Hepatocyte (in vitro differentiated cells): ENCODE data around the gene SIN3A. TPM values are rescaled to one million over a fixed set of nuclear protein-coding genes. Genes with fewer than 3 reads are reported as not detected.
A peak's percentile ranks its signal among the peaks of the same experiment; 100 is the strongest.

Experiments
- DNase-seq: peaks from one replicate; pipeline ENCODE4 v3.0.0-alpha.2; 2016; ENCODE audit warnings: low spot score
- H2AFZ ChIP-seq: fragments of 200-600 bp; sonication (generic); 2 replicates; pipeline ENCODE4 v1.6.0; 2016; ENCODE audit warnings: antibody characterized with exemption, mild to moderate bottlenecking
- H3K27ac ChIP-seq: fragments of 200-600 bp; sonication (generic); 2 replicates; pipeline ENCODE4 v1.5.1; 2016; ENCODE audit warnings: mild to moderate bottlenecking
- H3K27me3 ChIP-seq: fragments of 200-600 bp; sonication (generic); 2 replicates; pipeline ENCODE4 v1.6.1; 2016
- H3K36me3 ChIP-seq: fragments of 200-600 bp; sonication (generic); replicated peaks from 2 replicates; pipeline ENCODE4 v1.5.1; 2016; ENCODE audit warnings: low read depth; ENCODE audit not compliant: insufficient read depth
- H3K4me1 ChIP-seq: fragments of 200-600 bp; sonication (generic); 2 replicates; pipeline ENCODE4 v1.5.1; 2016; ENCODE audit warnings: mild to moderate bottlenecking, moderate library complexity; ENCODE audit not compliant: insufficient read depth
- H3K4me2 ChIP-seq: fragments of 200-600 bp; sonication (generic); 2 replicates; pipeline ENCODE4 v1.6.0; 2016
- H3K4me3 ChIP-seq: fragments of 200-600 bp; sonication (generic); 2 replicates; pipeline ENCODE4 v1.5.1; 2016; ENCODE audit warnings: mild to moderate bottlenecking
- H3K79me2 ChIP-seq: fragments of 200-600 bp; sonication (generic); 2 replicates; pipeline ENCODE4 v1.6.0; 2017; ENCODE audit warnings: mild to moderate bottlenecking
- H3K9me2 ChIP-seq: fragments of 200-600 bp; sonication (generic); replicated peaks from 2 replicates; pipeline ENCODE4 v1.6.0; 2017; ENCODE audit warnings: mild to moderate bottlenecking; ENCODE audit not compliant: insufficient read depth
- H3K9me3 ChIP-seq: fragments of 200-600 bp; sonication (generic); 2 replicates; pipeline ENCODE4 v1.5.1; 2016; ENCODE audit warnings: low read depth, mild to moderate bottlenecking
- H4K20me1 ChIP-seq: fragments of 200-600 bp; sonication (generic); 2 replicates; pipeline ENCODE4 v1.6.0; 2016; ENCODE audit warnings: mild to moderate bottlenecking; ENCODE audit not compliant: insufficient read depth, poor library complexity, severe bottlenecking
- EZH2 ChIP-seq: fragments of 200-600 bp; sonication (generic); IDR thresholded peaks from 2 replicates; pipeline ENCODE4 v1.6.1; 2016; ENCODE audit warnings: antibody characterized with exemption, mild to moderate bottlenecking, borderline replicate concordance
- EZH2phosphoT487 ChIP-seq: fragments of 200-600 bp; sonication (generic); IDR thresholded peaks from one replicate; pipeline ENCODE4 v1.6.1; 2018; ENCODE audit warnings: antibody characterized with exemption, mild to moderate bottlenecking, low read depth, moderate library complexity; ENCODE audit not compliant: unreplicated experiment, severe bottlenecking
- WGBS: methylation state at CpG from one replicate; pipeline ENCODE4 v1.1.6; 2016; ENCODE audit warnings: low lambda C conversion rate; ENCODE audit errors: missing lambda C conversion rate; 5-methylcytosine and 5-hydroxymethylcytosine counted together
- polyA plus RNA-seq: library from polyadenylated mRNA; unstranded; fragments of >200 nt; fragmentation: Nextera tagmentation; extraction: Ambion mirVana; gene quantifications from 2 replicates; pipeline ENCODE4 v1.2.1, GENCODE V29; 2016
- total RNA-seq: library from RNA; depleted of rRNA; stranded (reverse); fragments of >200 nt; gene quantifications from 2 replicates; pipeline ENCODE4 v1.2.3, GENCODE V29; 2014
- TF ChIP-seq, protein P1 (sequence below): fragments of 200-600 bp; sonication (generic); IDR thresholded peaks from 2 replicates; pipeline ENCODE4 v1.5.1; 2016; ENCODE audit warnings: antibody characterized with exemption, mild to moderate bottlenecking; ENCODE audit not compliant: poor library complexity

The SIN3A gene
- total and polyA plus RNA-seq, 2 experiments from 2014 or later = 16.5 to 28.8 TPM

DNA sequence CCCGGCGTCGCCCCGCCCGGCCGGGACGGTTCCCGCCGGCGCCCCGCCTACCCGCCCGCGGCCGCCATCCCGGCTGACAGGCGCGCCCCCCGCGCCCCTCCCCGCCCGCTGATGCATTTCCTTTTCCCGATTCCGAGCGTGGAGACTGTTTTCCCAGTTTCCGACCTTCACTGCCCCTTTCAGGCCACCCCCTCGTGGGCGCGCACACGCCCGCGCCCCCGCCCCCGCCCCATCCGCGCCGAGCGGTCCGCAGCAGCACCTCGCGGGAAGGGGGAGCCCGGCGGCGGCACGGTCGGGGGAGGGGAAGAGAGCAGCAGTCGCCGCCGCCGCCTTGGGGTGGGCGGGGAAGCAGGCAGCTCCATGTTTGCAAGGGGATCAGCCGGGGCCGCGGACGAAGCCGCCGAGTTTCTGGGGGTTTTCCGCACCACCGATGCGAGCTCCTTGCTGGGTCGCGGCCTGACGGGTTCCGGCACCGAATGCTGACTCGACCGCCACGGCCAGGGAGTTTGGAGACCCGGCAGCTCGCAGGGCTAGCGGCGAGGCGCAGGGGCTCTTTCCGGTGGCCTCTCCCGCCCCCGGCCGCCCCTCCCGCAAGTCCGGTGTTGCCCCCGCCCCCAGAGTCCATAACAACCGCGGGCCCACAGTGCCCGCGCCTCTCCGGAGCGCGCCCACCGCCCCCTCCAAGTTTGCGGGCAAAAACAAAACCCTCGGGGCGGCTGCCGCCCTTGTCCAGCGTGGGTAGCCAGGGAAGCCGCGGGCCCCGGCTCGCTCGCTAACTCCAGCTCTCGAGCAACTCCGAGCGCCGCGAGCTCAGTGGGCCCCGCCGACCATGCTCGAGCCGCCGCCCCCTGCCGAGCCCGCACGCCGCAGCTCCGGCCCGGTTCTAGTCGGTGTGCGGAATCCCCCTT is 3.2 kb upstream of the SIN3A start:
- peaks cover 7% of the 10 kb centered on the region for H3K79me2 ChIP-seq
- peak overlapping the region; percentile 97 for H2AFZ ChIP-seq
- no peaks in the 10 kb centered on the region for H3K27me3 ChIP-seq
- peak; percentile 87 for DNase-seq
- H3K9me2 ChIP-seq = no peaks in the 10 kb centered on the region
- TF ChIP-seq EZH2phosphoT487 (no peak), EZH2 (no peak)
- TF ChIP-seq, protein P1, sequence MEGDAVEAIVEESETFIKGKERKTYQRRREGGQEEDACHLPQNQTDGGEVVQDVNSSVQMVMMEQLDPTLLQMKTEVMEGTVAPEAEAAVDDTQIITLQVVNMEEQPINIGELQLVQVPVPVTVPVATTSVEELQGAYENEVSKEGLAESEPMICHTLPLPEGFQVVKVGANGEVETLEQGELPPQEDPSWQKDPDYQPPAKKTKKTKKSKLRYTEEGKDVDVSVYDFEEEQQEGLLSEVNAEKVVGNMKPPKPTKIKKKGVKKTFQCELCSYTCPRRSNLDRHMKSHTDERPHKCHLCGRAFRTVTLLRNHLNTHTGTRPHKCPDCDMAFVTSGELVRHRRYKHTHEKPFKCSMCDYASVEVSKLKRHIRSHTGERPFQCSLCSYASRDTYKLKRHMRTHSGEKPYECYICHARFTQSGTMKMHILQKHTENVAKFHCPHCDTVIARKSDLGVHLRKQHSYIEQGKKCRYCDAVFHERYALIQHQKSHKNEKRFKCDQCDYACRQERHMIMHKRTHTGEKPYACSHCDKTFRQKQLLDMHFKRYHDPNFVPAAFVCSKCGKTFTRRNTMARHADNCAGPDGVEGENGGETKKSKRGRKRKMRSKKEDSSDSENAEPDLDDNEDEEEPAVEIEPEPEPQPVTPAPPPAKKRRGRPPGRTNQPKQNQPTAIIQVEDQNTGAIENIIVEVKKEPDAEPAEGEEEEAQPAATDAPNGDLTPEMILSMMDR = no peak
- H3K9me3 ChIP-seq = no peaks in the 10 kb centered on the region
- H3K4me3 ChIP-seq = peak overlapping the region; percentile 60
- peaks cover 15% of the 10 kb centered on the region for H3K4me1 ChIP-seq
- 1% methylated on average over 31 of the region's 116 CpGs for WGBS
- H4K20me1 ChIP-seq = peaks cover 7% of the 10 kb centered on the region
- H3K4me2 ChIP-seq = peak overlapping the region; percentile 88
- H3K36me3 ChIP-seq = no peaks in the 10 kb centered on the region
- peak overlapping the region; percentile 98 for H3K27ac ChIP-seq

DNA sequence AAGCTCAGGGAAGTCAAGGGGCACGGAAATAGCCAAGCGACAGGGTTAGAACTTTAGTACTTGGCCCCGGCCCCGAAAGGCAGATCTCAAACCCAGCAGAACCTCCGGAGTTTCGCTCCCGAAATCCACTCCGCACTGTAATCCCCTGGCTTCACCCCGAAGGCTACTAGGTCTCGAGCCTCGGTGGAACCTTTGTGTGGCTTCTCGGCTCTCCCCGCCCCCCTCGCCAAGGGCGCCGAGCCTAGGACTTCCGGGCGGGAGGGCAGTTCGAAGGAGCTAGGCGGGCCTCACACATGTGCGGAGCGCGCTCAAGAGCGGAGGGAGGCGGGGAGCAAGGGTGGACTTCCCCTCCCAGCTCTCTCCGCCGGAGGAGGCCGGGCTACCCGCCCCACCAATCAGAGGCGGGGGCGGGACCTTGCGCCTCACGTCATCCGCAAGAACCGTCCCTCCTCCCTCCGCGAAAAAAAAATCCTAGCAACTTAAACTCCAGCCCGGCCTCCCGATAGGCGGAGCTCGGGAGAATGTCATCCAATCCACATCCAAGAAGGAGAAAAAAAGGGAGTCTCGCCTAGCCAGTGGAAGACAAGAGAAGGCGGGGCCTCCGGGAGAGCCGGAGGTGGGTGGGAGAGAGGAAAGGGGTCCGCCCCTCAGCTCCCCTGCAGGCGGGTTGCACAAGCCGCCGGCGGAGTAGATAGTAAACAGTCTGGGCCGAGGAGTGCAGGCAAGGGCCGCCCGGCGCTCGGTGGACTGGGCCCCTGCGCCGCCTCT is 2.4 kb upstream of the SIN3A start:
- TF ChIP-seq EZH2phosphoT487 (no peak), EZH2 (no peak)
- TF ChIP-seq, protein P1 = no peak
- Histone ChIP-seq H3K27me3 (no peaks in the 10 kb centered on the region), H2AFZ (peak overlapping the region; percentile 14), H3K9me3 (no peaks in the 10 kb centered on the region), H3K4me3 (peak overlapping the region; percentile 20), H3K4me2 (peak overlapping the region; percentile 80), H3K9me2 (no peaks in the 10 kb centered on the region), H3K36me3 (no peaks in the 10 kb centered on the region), H3K4me1 (peaks cover 20% of the 10 kb centered on the region), H4K20me1 (peaks cover 15% of the 10 kb centered on the region), H3K27ac (peak overlapping the region; percentile 98), H3K79me2 (peaks cover 15% of the 10 kb centered on the region)
- WGBS = under 1% methylated on average over 52 of the region's 57 CpGs
- peak; percentile 100 for DNase-seq

DNA sequence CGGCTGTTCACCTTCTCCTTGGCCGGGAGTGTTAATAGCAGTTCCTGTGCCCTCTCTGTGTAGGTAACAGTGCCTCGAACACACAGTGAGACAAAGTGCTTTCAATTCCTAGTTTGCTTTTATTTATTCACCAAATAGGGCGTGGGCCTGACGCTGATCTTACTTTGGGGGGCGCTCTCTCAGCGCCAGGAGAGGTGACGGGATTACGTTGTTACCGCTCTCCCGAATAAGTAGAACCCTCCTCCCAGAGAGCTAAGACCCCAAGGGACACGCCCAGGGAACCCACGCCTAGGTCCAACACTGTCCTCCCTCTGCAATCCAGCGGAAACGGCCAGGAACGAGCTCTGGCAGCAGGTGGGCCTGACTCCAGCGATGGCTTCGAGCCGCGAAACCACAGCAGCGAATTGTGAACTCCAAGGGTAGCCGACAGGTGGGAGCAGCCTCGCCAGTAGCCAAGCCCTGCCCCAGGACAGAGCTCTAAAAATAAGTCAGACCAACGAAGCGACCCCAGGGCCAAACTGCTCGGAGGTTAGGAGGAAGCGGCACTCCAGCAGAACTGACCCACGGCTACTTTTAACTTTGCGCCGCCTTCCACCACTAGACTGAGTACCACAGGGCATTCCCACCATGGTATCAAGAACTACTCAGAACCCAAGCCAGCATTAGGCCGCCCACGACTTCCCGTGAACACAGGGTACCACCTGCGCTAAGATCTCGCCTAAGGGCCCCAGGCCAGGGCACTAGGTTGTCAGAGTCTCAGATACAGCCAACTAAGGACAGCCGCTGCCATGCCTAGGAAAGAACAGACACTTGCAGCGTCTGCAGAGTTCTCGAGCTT is 1.6 kb upstream of the SIN3A start:
- Histone ChIP-seq H3K9me2 (no peaks in the 10 kb centered on the region), H3K4me1 (peaks cover 20% of the 10 kb centered on the region), H3K79me2 (peaks cover 23% of the 10 kb centered on the region), H3K9me3 (no peaks in the 10 kb centered on the region), H3K4me3 (peak overlapping the region; percentile 20), H3K4me2 (peak overlapping the region; percentile 80), H3K27ac (peak overlapping the region; percentile 94), H4K20me1 (peaks cover 23% of the 10 kb centered on the region), H3K27me3 (no peaks in the 10 kb centered on the region), H3K36me3 (no peaks in the 10 kb centered on the region), H2AFZ (peak overlapping the region; percentile 14)
- 3% methylated on average over 38 of the region's 38 CpGs for WGBS
- peak; percentile 65 for DNase-seq
- TF ChIP-seq EZH2phosphoT487 = no peak
- TF ChIP-seq, protein P1 = peak; percentile 36
